Ishikawa (cell line): Measurements from ENCODE around the gene TOMM40.

ENCODE experiments used
- CEBPB ChIP-seq: IDR thresholded peaks from 2 replicates; pipeline ENCODE4 v1.6.1; 2012
- CREB1 ChIP-seq: IDR thresholded peaks from 2 replicates; pipeline ENCODE4 v1.6.1; 2012; ENCODE audit warnings: low read depth
- EGR1 ChIP-seq: IDR thresholded peaks from 2 replicates; pipeline ENCODE4 v1.6.1; 2012
- EP300 ChIP-seq: IDR thresholded peaks from 2 replicates; pipeline ENCODE4 v1.6.1; 2012; ENCODE audit warnings: borderline replicate concordance
- FOXM1 ChIP-seq: IDR thresholded peaks from 2 replicates; pipeline ENCODE4 v1.6.1; 2012; ENCODE audit warnings: low read depth, borderline replicate concordance
- MAX ChIP-seq: IDR thresholded peaks from 2 replicates; pipeline ENCODE4 v1.6.1; 2012
- NFIC ChIP-seq: IDR thresholded peaks from 2 replicates; pipeline ENCODE4 v1.6.1; 2012
- RAD21 ChIP-seq: IDR thresholded peaks from 2 replicates; pipeline ENCODE4 v1.6.1; 2012; ENCODE audit warnings: low read depth
- TAF1 ChIP-seq: IDR thresholded peaks from 2 replicates; pipeline ENCODE4 v1.6.1; 2012; ENCODE audit warnings: low read depth, mild to moderate bottlenecking
- TCF12 ChIP-seq: IDR thresholded peaks from 2 replicates; pipeline ENCODE4 v1.6.1; 2012; ENCODE audit warnings: low read depth
- TEAD4 ChIP-seq: IDR thresholded peaks from 2 replicates; pipeline ENCODE4 v1.6.1; 2012
- USF1 ChIP-seq: IDR thresholded peaks from 2 replicates; pipeline ENCODE4 v1.6.1; 2012
- YY1 ChIP-seq: IDR thresholded peaks from 2 replicates; pipeline ENCODE4 v1.6.1; 2012; ENCODE audit warnings: low read depth
- ZBTB7A ChIP-seq: IDR thresholded peaks from 2 replicates; pipeline ENCODE4 v1.6.1; 2012; ENCODE audit warnings: low read depth
- TF ChIP-seq, protein P1 (sequence below): IDR thresholded peaks from 2 replicates; pipeline ENCODE4 v1.6.1; 2012; ENCODE audit warnings: low read depth, mild to moderate bottlenecking

Gene TOMM40

GRCh38 chr19:44851427-44851826, 39.6 kb upstream of the TOMM40 start:
- TF ChIP-seq CREB1 (no peak), RAD21 (no peak), FOXM1 (no peak), TEAD4 (no peak), TCF12 (no peak), ZBTB7A (no peak), NFIC (no peak), CEBPB (no peak), YY1 (no peak), EGR1 (no peak), MAX (no peak), EP300 (no peak), TAF1 (no peak), USF1 (no peak)
- TF ChIP-seq, protein P1, sequence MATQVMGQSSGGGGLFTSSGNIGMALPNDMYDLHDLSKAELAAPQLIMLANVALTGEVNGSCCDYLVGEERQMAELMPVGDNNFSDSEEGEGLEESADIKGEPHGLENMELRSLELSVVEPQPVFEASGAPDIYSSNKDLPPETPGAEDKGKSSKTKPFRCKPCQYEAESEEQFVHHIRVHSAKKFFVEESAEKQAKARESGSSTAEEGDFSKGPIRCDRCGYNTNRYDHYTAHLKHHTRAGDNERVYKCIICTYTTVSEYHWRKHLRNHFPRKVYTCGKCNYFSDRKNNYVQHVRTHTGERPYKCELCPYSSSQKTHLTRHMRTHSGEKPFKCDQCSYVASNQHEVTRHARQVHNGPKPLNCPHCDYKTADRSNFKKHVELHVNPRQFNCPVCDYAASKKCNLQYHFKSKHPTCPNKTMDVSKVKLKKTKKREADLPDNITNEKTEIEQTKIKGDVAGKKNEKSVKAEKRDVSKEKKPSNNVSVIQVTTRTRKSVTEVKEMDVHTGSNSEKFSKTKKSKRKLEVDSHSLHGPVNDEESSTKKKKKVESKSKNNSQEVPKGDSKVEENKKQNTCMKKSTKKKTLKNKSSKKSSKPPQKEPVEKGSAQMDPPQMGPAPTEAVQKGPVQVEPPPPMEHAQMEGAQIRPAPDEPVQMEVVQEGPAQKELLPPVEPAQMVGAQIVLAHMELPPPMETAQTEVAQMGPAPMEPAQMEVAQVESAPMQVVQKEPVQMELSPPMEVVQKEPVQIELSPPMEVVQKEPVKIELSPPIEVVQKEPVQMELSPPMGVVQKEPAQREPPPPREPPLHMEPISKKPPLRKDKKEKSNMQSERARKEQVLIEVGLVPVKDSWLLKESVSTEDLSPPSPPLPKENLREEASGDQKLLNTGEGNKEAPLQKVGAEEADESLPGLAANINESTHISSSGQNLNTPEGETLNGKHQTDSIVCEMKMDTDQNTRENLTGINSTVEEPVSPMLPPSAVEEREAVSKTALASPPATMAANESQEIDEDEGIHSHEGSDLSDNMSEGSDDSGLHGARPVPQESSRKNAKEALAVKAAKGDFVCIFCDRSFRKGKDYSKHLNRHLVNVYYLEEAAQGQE, result no peak

- TF ChIP-seq ZBTB7A (no peak), EGR1 (no peak), RAD21 (no peak), YY1 (no peak), NFIC (no peak), CREB1 (no peak), TCF12 (no peak), USF1 (no peak), FOXM1 (no peak)
- TF ChIP-seq, protein P1, result no peak
Measured at GRCh38 chr19:44855606-44856005, 35.4 kb upstream of the TOMM40 start.

GRCh38 chr19:44856421-44857083, 34.5 kb upstream of the TOMM40 start:
- TF ChIP-seq EP300 (no peak), TAF1 (no peak), TCF12 (no peak), NFIC (no peak), USF1 (no peak), CEBPB (no peak), ZBTB7A (no peak), YY1 (no peak), TEAD4 (no peak), EGR1 (no peak), MAX (no peak), RAD21 (no peak)
- TF ChIP-seq, protein P1, result no peak

- TF ChIP-seq EP300, result no peak
- no peak for TF ChIP-seq TCF12
- TF ChIP-seq TAF1, result no peak
- TF ChIP-seq CEBPB, result no peak
- TF ChIP-seq NFIC, result no peak
- no peak for TF ChIP-seq USF1
- TF ChIP-seq ZBTB7A, result no peak
- no peak for TF ChIP-seq EGR1
Measured at GRCh38 chr19:44857837-44858236, 33.2 kb upstream of the TOMM40 start.
